CD4-positive, alpha-beta T cell treated with Interleukin-6 at 100 ng/mL for 8 hours (primary cell): ENCODE data around the gene SLIT3.
A peak's percentile ranks its signal among the peaks of the same experiment; 100 is the strongest.

Experiments used
- DNase-seq: peaks from one replicate; pipeline ENCODE4 v3.0.0-alpha.2; 2020; ENCODE audit warnings: mixed read lengths, low spot score

SLIT3 gene

DNA sequence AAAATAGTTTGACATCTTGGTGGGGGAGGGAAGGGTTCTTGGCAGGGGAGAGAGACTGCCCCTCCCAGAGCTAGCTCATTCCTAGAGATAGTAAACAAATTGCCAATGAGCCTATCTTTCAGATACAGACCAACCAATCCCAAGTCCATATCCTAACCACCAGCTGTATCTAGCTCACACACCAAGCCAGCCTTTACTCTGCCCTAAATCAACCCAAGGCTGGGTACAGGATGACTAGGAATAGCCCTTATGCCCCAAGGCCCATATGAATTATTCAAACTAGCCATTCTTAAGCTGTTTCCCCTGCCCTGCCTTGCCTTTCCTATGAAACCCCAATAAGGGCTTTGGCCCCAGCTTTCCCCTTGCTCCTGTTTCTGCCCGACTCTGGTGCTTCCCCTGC is 440.4 kb downstream of the SLIT3 start:
- no peak for DNase-seq

- DNase-seq = no peak
Measured at GRCh38 chr5:168860081-168860480, 440.9 kb downstream of the SLIT3 start.

GRCh38 chr5:168859471-168859870 is 441.5 kb downstream of the SLIT3 start:
- no peak for DNase-seq

DNA sequence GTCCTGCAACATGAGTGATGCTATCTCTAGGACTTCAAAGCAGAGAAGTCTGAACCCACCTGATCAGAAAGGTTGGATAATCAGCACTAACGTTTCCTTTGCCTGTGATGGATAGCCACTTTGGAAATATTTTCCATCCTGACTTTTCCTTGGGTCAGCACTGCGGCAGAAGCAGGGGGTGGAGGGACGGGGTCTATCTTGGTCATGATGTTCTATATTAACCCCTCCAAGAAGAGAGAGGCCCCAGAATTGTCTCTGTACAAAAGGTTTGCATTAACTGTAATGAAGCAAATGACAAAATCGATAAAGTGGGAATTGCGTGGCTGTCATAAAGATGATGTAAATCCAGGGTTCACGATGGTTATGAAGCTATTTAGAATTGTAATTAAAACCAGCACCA is 441.9 kb downstream of the SLIT3 start:
- DNase-seq = no peak

DNA sequence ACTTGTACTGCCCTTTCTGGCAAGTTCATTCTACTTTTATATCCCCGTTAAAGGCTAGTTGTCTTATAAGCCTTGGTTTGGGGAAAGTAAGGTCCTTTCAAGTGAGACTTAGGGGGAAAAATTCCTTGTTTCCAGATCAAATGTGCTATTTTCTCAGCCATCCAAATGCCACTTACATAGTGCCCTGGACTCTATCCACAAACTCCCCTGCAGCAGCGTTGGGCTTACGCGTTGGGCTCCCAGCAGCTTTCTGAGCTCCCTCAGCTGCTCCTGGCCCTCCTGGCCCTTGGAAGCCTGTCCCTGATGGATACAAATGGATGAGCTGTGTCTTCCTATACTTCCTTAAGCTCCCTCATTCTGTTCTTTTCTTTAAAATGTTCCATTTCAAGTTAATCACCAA is 442.6 kb downstream of the SLIT3 start:
- no peak for DNase-seq

- no peak for DNase-seq
Measured at GRCh38 chr5:168853972-168854371, 447.0 kb downstream of the SLIT3 start.

- no peak for DNase-seq
Measured at GRCh38 chr5:168852329-168852728, 448.6 kb downstream of the SLIT3 start.

- peak; percentile 16 for DNase-seq
Measured at GRCh38 chr5:168851902-168852321, 449.0 kb downstream of the SLIT3 start.

DNA sequence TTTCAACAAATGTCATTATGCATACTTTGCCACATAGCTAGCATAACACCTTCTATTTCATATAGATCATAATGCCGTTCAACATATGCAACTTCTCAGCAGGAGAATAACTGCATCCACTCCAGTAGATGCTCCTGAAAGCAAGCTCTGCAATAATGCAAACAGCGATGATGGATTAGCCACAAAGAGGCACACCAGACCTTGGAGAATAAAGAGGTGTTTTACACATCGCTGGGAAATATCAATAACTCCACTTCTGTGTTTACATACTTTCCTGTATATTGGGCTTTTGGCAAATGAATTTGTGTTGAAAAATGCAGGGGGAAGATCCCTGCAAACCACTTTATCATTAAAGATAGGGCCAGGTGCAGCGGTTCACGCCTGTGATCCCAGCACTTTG is 450.3 kb downstream of the SLIT3 start:
- no peak for DNase-seq

GRCh38 chr5:168848569-168848968 is 452.4 kb downstream of the SLIT3 start:
- no peak for DNase-seq

- DNase-seq = no peak
Measured at GRCh38 chr5:168847511-168848073, 453.3 kb downstream of the SLIT3 start.

DNA sequence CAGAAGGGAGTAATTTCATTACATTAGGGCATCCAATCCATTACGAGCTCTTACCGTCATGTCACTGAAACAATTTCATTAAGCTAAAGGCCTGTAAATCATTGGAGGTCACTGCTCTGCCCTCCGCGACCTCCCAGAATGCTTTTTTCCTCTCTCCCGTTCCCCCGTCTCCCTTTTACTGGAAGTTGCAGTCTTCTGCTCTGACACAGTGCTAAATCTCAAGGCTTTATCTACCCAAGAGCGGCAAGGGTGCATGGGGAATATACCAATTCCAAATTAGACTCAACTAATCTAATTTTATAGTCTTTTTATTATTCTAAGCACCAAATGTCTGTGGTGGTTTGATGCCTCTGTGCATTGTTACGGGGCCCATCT is 456.0 kb downstream of the SLIT3 start:
- DNase-seq = no peak

DNA sequence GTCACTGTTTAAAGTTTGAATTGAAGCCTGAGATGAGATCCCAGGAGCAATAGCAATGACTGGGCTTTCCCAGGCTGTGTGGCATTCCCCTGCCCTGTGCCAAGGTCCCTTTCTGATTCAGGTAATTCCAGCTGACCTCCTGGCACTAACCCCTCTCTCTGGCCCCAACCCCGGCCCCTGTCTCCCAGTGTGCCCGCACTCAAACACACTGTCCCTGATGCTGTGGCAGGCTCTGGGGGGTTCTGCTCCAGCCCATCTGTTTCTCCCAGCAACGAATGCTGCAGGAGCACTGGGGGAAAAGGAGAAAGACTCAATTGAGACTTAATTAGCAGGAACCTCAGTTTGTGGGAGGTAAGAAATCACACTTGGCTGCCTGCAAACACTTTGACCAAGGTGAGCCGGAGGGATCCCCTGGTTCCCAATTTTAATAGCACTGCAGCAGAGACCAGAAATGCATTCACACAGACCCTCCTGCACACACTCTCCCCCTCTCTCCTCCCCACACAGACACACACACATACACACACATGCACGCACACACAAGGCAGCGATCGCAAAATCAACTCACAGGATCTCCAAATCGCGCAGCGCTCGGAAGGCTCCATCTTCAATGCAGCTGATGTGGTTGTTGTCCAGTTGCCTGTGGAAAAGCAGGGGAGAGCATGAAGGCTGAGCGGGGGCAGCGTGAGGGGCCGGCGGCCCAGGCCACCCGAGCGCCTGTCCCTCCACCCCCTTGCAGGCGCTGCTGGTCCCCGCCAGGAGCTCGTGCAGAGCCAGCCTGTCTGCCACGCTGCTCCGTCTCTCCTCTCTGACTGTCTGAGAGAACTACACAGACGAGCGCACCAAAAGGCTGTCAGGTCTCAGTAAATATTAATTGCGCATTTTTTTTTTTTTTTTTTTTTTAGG is 456.7 kb downstream of the SLIT3 start:
- no peak for DNase-seq

- no peak for DNase-seq
Measured at GRCh38 chr5:168843277-168844015, 457.5 kb downstream of the SLIT3 start.

DNA sequence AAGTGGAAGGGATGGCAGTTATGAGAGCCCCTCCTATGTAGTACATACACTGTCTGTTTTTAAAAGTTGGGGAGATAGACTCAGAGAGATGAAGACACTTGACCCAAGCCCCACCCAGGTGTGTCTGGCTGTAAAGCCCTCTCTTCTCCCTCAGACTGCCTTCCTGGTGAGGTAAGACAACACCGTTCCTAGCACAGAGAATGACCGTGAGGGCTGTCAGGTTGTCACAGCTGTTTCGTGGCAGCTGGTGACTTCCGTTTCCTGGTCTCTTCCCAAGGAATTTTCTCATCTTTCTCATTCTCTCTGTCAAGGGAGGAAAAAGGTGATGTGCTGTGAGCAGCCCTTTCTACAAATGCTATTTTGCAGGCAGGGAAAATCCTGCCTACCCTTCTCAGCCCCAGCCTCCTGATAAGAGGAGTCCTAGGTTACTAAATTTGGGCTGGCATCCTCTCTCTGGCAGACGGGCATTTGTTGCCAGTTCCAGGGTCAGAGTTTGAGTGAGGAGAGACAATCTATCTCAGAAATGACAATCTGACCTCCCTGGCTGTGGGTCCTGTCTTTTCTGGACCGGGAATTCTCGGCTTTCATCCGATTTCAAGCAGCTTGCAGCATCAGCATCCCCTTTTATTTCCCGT is 458.3 kb downstream of the SLIT3 start:
- DNase-seq = no peak

- DNase-seq = no peak
Measured at GRCh38 chr5:168837852-168838251, 463.1 kb downstream of the SLIT3 start.

GRCh38 chr5:168836603-168837231 is 464.2 kb downstream of the SLIT3 start:
- no peak for DNase-seq

DNA sequence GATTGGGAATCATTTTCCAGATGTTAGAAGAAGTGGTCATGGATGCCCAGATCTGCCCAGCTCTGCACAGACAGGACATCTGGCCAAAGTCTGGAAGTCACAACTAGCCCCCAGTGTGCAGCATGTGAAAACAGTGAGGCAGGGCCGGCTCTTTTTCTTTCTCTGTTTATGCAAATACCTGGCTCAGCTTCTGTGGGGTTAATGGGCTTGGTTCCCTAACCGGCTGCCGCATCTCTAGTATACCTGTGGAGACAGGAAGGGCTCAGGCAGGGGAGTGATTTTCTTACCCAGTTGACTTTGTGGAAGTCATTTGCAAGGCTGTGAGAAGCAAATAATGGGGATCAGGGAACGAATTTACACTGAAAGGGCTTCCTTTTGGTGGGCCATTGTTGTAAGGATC is 467.0 kb downstream of the SLIT3 start:
- no peak for DNase-seq

DNA sequence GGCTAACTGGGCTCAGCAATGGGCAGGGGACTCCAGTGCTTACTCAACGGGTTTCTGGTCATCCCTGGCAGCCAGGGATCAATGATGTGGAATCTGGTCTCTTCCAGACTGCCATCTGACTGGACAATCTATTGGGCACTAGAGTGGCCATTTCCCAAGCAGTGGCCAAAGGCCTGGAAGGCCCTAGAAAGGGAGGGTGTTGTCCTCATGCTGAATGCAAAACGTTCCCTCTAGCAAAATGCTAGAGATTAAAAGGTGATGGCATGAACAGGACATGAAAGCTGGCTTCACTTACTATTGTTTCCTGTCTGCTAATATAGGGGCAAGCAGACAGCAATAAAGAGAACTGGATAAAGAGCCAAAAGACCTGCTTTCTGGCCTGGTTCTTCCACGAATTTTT is 467.6 kb downstream of the SLIT3 start:
- DNase-seq = no peak

GRCh38 chr5:168832308-168832707 is 468.6 kb downstream of the SLIT3 start:
- no peak for DNase-seq

GRCh38 chr5:168831383-168831782 is 469.6 kb downstream of the SLIT3 start:
- DNase-seq = no peak

DNA sequence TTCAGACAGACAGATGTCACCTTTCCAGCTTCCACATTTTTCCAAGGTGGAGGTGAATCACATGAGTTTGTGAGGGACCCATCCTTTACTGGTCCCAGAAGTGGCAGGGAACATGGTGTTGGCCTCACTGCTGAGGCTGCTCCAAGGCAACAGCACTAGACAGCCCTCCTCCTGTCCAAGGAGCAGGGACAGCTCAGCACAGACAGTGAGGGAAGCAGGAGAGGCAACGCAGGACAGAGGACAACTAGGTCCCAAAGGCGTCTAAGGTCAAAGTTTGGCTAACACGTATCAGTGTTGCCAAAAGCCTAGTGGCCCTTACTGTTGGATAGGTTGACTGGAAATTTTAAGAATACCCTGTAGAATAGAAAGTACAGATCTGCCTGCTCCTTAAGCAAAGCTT is 470.1 kb downstream of the SLIT3 start:
- no peak for DNase-seq
